D341Med (cell line): Measurements from ENCODE around the gene EGFL6.

Experiments used
- DNase-seq: peaks from one replicate; pipeline ENCODE4 v3.0.0; 2012; ENCODE audit warnings: low spot score

EGFL6 gene, protein sequence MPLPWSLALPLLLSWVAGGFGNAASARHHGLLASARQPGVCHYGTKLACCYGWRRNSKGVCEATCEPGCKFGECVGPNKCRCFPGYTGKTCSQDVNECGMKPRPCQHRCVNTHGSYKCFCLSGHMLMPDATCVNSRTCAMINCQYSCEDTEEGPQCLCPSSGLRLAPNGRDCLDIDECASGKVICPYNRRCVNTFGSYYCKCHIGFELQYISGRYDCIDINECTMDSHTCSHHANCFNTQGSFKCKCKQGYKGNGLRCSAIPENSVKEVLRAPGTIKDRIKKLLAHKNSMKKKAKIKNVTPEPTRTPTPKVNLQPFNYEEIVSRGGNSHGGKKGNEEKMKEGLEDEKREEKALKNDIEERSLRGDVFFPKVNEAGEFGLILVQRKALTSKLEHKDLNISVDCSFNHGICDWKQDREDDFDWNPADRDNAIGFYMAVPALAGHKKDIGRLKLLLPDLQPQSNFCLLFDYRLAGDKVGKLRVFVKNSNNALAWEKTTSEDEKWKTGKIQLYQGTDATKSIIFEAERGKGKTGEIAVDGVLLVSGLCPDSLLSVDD

DNA sequence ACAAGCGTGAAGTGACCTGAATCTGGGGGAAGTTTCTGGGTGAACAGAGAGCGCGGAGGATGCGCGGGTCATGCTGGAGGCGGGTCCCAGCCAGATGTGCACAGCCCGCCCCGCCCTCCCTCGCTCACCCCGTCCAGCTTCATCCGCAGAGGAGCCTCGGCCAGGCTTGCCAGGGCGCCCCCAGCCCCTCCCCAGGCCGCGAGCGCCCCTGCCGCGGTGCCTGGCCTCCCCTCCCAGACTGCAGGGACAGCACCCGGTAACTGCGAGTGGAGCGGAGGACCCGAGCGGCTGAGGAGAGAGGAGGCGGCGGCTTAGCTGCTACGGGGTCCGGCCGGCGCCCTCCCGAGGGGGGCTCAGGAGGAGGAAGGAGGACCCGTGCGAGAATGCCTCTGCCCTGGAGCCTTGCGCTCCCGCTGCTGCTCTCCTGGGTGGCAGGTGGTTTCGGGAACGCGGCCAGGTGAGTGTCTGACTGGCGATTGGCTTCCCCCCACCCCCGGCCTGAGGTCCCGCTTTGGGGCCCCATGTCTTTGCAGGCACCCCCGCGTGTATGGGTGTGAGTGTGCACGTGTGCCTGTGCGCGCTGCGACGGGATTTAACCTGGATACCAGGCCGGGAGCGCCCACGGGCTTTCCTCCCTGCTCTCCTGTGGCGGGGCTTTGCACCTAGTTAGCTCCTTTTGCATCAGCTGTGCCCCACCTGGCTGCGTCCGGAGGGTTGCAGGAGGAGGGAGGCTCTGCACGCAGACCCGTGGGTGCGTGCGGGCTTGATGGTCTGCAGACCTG, at the start of gene EGFL6:
Gene EGFL6, plus strand, starts transcription at position 123 of the 782 bp plus-strand sequence. Its CDS starts 261 bp downstream, at position 384.
- DNase-seq = peak; percentile 28

DNA sequence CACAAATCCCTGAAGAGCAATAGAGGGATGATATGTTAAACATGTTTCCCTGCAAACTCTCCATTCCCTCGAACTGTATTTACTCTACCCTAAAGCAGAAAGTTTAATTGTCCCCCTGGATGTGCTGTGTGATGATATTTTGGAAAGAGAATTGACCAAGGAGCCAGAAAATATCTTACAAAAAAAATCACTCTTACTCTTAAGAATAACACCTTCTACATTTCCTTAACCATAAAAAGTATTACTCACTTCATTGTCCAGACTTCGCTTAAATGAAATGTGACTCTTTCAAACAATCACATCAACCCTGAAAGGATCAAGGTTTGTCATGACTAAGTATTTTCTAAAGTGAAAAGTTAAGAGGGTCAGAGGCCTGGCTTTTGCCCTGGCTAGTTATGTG, 49.0 kb upstream of the EGFL6 start:
- DNase-seq = no peak

DNA sequence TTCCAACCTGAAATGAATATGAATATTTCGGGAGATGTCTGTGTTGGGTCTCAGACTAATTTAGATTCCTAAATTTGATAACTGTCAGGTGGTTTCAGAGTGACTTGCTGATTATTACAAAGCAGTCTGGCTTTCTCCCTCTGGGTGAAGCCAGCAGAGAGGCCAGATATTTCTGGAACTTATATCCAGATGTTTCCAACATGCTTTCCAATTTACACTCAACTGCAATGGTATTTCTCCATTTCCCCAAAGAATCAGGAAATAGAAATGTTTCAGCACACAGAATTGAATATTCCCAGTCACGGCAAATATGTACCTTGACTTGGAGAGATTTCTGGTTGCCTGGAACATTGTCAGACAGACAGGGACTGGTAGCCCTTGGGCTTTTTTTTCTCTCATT, 48.5 kb upstream of the EGFL6 start:
- no peak for DNase-seq

DNA sequence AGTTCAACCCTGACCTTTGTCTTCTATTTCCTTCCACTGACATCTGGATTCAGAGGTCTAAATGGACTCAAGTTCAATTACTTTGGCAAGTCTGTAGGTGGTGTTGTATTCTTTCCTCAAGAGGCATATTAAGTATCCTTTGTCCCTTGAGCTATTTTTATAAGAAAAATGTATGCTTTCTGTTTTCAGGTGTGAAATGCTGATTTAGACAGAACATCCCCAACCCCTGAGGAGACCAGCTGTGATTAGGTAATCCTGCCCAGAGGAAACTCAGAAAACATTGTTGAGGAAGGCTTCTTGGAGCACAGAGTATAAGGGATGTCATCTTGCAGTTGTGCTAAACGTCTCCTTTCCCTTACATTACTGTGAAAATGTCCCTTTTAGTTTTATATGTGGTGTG, 46.6 kb upstream of the EGFL6 start:
- DNase-seq = no peak

DNA sequence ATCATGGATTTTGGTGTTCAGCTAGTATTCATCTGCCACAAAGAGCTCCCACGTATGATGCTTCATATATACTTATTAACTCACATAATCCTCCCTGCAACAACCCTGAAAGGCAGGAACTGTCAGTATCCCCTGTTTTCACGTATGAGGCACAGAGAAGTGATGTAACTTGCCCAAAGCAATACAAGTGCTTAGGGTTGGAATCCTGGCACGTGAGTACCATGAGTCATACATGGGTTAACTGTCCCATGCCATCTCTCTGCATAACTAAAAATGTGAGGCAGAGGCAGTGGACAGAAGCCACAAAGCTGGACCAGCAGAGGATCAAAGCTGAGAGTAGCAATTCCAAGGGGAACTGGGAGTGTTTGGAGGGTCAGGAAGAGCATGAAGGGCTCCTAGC, 35.7 kb upstream of the EGFL6 start:
- no peak for DNase-seq

GRCh38 chrX:13535376-13536165, 33.8 kb upstream of the EGFL6 start:
- DNase-seq = no peak

GRCh38 chrX:13536551-13536950, 32.9 kb upstream of the EGFL6 start:
- no peak for DNase-seq

GRCh38 chrX:13538414-13538813, 31.0 kb upstream of the EGFL6 start:
- no peak for DNase-seq

- DNase-seq = no peak
Measured at GRCh38 chrX:13540602-13541001, 28.8 kb upstream of the EGFL6 start.

GRCh38 chrX:13545726-13546125, 23.7 kb upstream of the EGFL6 start:
- DNase-seq = no peak

GRCh38 chrX:13547671-13548070, 21.7 kb upstream of the EGFL6 start:
- no peak for DNase-seq

DNA sequence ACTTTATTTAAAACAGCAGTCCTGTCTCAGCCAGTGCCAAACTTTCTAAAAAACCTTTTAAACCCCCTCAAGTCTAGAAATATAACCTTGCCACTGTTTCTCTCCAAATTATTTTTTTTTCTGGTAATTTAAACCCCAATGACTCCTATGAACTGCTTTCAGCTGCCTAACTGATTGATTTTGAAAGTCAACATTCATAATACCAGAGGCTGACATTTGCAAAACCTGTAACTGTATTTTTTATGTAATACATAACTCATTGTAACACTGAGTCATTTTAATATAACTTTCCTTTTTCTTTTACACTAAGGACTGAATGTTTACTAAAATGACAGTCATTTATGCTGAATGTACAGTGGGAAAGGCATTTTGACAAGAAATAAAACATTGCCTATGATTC, 19.1 kb upstream of the EGFL6 start:
- DNase-seq = no peak

- no peak for DNase-seq
Measured at GRCh38 chrX:13551610-13552009, 17.8 kb upstream of the EGFL6 start.

- no peak for DNase-seq
Measured at GRCh38 chrX:13552892-13553291, 16.5 kb upstream of the EGFL6 start.

DNA sequence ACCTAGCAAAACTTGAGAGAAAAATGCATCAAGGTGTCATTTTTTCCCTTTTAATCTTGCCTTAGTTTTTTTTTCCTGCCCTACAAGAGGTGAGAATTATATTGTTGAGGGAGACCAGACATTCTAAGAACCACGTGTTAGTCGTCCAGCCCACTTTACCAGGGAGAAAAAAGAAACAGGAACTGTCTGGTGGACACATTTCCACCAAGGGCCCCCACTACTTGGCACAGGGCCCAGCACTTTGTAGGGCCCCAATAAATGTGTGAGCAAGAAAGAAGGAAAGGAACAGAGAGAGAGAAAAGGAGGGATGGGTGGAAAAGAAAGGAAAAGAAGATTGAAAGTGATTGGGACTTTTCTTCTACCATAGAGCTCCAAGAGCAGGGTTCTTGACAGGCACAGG, 3.9 kb upstream of the EGFL6 start:
- no peak for DNase-seq

DNA sequence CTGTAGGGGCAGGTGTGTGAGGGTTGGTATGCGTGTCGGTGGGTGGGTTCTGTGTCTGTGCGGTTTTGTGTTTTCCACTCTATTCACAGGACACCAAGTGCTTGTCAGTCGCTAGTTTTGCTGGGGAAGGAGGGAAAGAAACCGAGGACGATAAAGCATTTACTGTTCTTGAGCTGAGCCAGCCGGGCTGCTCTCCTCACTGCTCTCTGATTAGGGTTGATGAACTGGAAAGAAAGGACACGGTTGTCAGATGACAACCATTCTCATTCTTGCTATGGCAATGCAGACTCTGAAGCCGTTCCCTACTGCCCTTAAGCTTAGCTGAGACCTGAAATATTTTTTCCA, 832 bp downstream of the EGFL6 start:
- no peak for DNase-seq

GRCh38 chrX:13571136-13571535, 1.7 kb downstream of the EGFL6 start:
- DNase-seq = no peak

GRCh38 chrX:13574600-13574999, 5.2 kb downstream of the EGFL6 start:
- DNase-seq = no peak

- DNase-seq = no peak
Measured at GRCh38 chrX:13579661-13580060, 10.3 kb downstream of the EGFL6 start.

DNA sequence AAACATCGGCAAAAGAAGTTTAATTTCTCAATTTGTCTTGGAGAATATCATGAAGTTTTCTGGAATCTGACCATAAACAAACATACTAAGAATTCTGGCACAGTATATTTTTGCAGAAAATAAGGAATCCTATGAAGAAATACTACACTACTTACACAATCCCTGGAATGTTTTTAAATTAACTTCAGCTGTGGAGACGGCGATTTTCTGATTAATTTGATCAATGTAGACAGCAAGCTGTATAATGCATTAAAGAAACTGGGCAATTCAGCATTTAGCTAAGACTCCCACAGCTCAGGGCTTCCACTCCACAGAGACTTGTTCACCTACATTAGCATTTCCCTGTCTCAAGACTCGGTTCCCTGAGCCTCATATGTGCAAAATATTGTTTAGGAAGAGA, 12.2 kb downstream of the EGFL6 start:
- no peak for DNase-seq

- DNase-seq = no peak
Measured at GRCh38 chrX:13587786-13588477, 18.5 kb downstream of the EGFL6 start.

- no peak for DNase-seq
Measured at GRCh38 chrX:13590207-13590606, 20.8 kb downstream of the EGFL6 start.
